Ishikawa (cell line): ENCODE results near the gene BTG2.

Experiments used
- EGR1 ChIP-seq: IDR thresholded peaks from 2 replicates; pipeline ENCODE4 v1.6.1; 2012
- EP300 ChIP-seq: IDR thresholded peaks from 2 replicates; pipeline ENCODE4 v1.6.1; 2012; ENCODE audit warnings: borderline replicate concordance
- FOXM1 ChIP-seq: IDR thresholded peaks from 2 replicates; pipeline ENCODE4 v1.6.1; 2012; ENCODE audit warnings: low read depth, borderline replicate concordance
- MAX ChIP-seq: IDR thresholded peaks from 2 replicates; pipeline ENCODE4 v1.6.1; 2012
- RAD21 ChIP-seq: IDR thresholded peaks from 2 replicates; pipeline ENCODE4 v1.6.1; 2012; ENCODE audit warnings: low read depth
- TAF1 ChIP-seq: IDR thresholded peaks from 2 replicates; pipeline ENCODE4 v1.6.1; 2012; ENCODE audit warnings: low read depth, mild to moderate bottlenecking
- TCF12 ChIP-seq: IDR thresholded peaks from 2 replicates; pipeline ENCODE4 v1.6.1; 2012; ENCODE audit warnings: low read depth
- USF1 ChIP-seq: IDR thresholded peaks from 2 replicates; pipeline ENCODE4 v1.6.1; 2012

GRCh38 chr1:203263496-203263895 lies 41.8 kb upstream of the BTG2 start:
- no peak for TF ChIP-seq EGR1
- TF ChIP-seq RAD21, result no peak
- no peak for TF ChIP-seq USF1
- TF ChIP-seq MAX, result no peak
- no peak for TF ChIP-seq TCF12
- TF ChIP-seq FOXM1, result no peak
- TF ChIP-seq EP300, result no peak
- TF ChIP-seq TAF1, result no peak
